Spleen (tissue), 11 donors: ENCODE results near the gene KCMF1. TPM values are rescaled to one million over a fixed set of nuclear protein-coding genes. Genes with fewer than 3 reads are reported as not detected.

Source experiments
- DNase-seq: peaks from one replicate; pipeline ENCODE4 v3.0.0-alpha.2; 2020
- H3K27ac ChIP-seq, 8 donors: fragments of 200-600 bp; sonication (generic) in 7 of 8; 1 replicate in 4 of 8; 2 replicates in 4 of 8; pipeline versions ENCODE4 v1.5.0 to v1.8.0; 2016 to 2021; ENCODE audit warnings: inconsistent platforms in 4 of 8, mild to moderate bottlenecking in 4 of 8, moderate library complexity in 1 of 8
- H3K27me3 ChIP-seq, 7 donors: fragments of 200-600 bp; sonication (generic) in 6 of 7; replicated peaks in 1 of 7; 1 replicate in 4 of 7; 2 replicates in 3 of 7; pipeline versions ENCODE4 v1.5.0 to v1.8.0; 2016 to 2021; ENCODE audit warnings: inconsistent platforms in 3 of 7, mild to moderate bottlenecking in 1 of 7
- H3K36me3 ChIP-seq, 6 donors: fragments of 200-600 bp; sonication (generic) in 5 of 6; 1 replicate in 4 of 6; 2 replicates in 2 of 6; pipeline versions ENCODE4 v1.5.0 to v1.8.0; 2016 to 2021; ENCODE audit warnings: inconsistent platforms in 2 of 6
- H3K4me1 ChIP-seq, 6 donors: fragments of 200-600 bp; sonication (generic) in 5 of 6; 1 replicate in 3 of 6; 2 replicates in 3 of 6; pipeline versions ENCODE4 v1.5.0 to v1.8.0; 2016 to 2021; ENCODE audit warnings: inconsistent platforms in 3 of 6
- H3K4me3 ChIP-seq, 8 donors: fragments of 200-600 bp; sonication (generic) in 7 of 8; 1 replicate in 4 of 8; 2 replicates in 4 of 8; pipeline versions ENCODE4 v1.5.0 to v1.8.0; 2016 to 2021; ENCODE audit warnings: inconsistent platforms in 4 of 8, mild to moderate bottlenecking in 4 of 8, moderate library complexity in 2 of 8
- H3K9me3 ChIP-seq, 8 donors: fragments of 200-600 bp; sonication (generic) in 7 of 8; 1 replicate in 4 of 8; 2 replicates in 4 of 8; pipeline versions ENCODE4 v1.5.0 to v1.8.0; 2016 to 2021; ENCODE audit warnings: inconsistent platforms in 4 of 8
- POLR2A ChIP-seq, 3 donors: fragments of 450-650 bp; IDR thresholded peaks; one replicate each; pipeline ENCODE4 v1.5.1; 2017; ENCODE audit warnings: antibody characterized with exemption in 3 of 3, mild to moderate bottlenecking in 1 of 3
- POLR2AphosphoS5 ChIP-seq, 3 donors: sonication (generic); formaldehyde crosslinking; IDR thresholded peaks; one replicate each; pipeline ENCODE4 v1.5.1; 2017; ENCODE audit warnings: antibody characterized with exemption in 3 of 3
- WGBS, 5 donors: extraction: QIAGEN DNeasy Blood & Tissue Kit in 3 of 5; methylation state at CpG; one replicate each; pipeline versions ENCODE4 v1.1.5 to v1.1.7; 2013 to 2018; 5-methylcytosine and 5-hydroxymethylcytosine counted together
- intact Hi-C: fragments of 100-400 bp; cut with DNase I; formaldehyde crosslinking; loops from one replicate; pipeline ENCODE4 v1.15.0; 2023; ENCODE audit warnings: low total_unique reads
- polyA plus RNA-seq, 3 donors: library from polyadenylated mRNA; stranded (reverse); fragments of 200-250 nt; gene quantifications; one replicate each; pipeline ENCODE4 v1.2.1, GENCODE V29; 2013
- total RNA-seq, 7 donors: library from RNA; depleted of rRNA in 3 of 7; stranded (reverse); fragments of >200 nt in 3 of 7; fragmentation: NEBNext Ultra II Directional in 4 of 7; extraction: Animal tissue kit (Norgen Biotek cat#: 25700) in 4 of 7; gene quantifications; one replicate each; pipeline versions ENCODE4 v1.1.0 to v1.2.1, GENCODE V29; 2016 to 2021
- TF ChIP-seq, protein P1 (sequence below), 11 experiments: fragments of 200-600 bp in 7 of 11; fragments of 450-650 bp in 4 of 11; sonication (generic) in 4 of 11; IDR thresholded peaks in 8 of 11; conservative IDR thresholded peaks in 3 of 11; 1 replicate in 7 of 11; 2 replicates in 4 of 11; pipeline versions ENCODE4 v1.4.0 to v1.8.0; 2016 to 2021; ENCODE audit warnings: antibody characterized with exemption in 11 of 11, inconsistent platforms in 4 of 11, mild to moderate bottlenecking in 1 of 11
- donor health status: healthy with polysubstance abuse.
- donor health status: DM: no; HTN: no; CAD: no; lungs with moderate emphysema.
- donor health status: DM: no; HTN: no; CAD: no.
- donor health status: Bipolar disorder and iron deficiency.
- donor health status: healthy.
- donor health status: DM: no; HTN: no; CAD: no.
- donor health status: DM: yes; HTN: yes; CAD: no.

KCMF1 gene
- total and polyA plus RNA-seq, 10 donors = 15.9 to 68.1 (median 46.9) TPM

DNA sequence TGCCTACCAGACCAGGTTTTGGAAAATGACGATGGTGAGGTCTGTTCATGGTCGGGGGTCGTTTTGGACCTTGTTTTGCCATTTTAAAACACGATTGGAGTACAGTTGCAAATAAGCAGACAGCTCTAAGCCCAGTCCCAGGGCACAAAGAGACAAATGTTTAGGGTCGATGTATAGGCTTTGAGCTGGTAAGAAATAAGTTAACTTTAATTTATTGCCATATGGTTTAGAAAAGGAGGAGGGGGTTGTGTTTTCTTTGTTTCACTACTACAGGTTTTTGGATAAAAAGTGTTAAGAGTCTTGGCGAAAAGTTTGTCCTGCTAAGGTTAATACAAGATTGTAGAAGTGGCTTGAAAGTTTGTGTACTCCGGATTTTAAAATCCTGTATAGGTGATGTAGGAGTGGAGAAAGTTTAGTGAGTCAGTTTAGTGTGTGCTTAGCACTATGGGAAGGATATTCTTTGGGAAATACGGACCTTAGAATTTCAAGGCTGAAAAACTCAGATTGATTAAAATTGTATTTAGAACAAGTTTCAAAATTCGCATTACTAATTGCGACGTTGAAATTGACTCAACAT is 1.3 kb downstream of the KCMF1 start:
- H3K4me3 ChIP-seq = peak overlapping the region; percentile 47 to 95 (median 71)
- peak overlapping the region; percentile 88 to 99 (median 98) for H3K27ac ChIP-seq
- TF ChIP-seq, protein P1, sequence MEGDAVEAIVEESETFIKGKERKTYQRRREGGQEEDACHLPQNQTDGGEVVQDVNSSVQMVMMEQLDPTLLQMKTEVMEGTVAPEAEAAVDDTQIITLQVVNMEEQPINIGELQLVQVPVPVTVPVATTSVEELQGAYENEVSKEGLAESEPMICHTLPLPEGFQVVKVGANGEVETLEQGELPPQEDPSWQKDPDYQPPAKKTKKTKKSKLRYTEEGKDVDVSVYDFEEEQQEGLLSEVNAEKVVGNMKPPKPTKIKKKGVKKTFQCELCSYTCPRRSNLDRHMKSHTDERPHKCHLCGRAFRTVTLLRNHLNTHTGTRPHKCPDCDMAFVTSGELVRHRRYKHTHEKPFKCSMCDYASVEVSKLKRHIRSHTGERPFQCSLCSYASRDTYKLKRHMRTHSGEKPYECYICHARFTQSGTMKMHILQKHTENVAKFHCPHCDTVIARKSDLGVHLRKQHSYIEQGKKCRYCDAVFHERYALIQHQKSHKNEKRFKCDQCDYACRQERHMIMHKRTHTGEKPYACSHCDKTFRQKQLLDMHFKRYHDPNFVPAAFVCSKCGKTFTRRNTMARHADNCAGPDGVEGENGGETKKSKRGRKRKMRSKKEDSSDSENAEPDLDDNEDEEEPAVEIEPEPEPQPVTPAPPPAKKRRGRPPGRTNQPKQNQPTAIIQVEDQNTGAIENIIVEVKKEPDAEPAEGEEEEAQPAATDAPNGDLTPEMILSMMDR (IDR thresholded peaks at IDR 0.05 in 8 of 11, conservative IDR thresholded peaks at IDR 0.05 in 3 of 11) = no peak
- TF ChIP-seq POLR2A (IDR thresholded peaks at IDR 0.05) (no peak), POLR2AphosphoS5 (IDR thresholded peaks at IDR 0.05) (no peak)
- DNase-seq = no peak
- H3K36me3 ChIP-seq = peaks cover 0 to 3% (median 0%) of the 10 kb centered on the region in 6 donors
- H3K9me3 ChIP-seq = no peaks in the 10 kb centered on the region
- intact Hi-C loops = no loop called here
- peaks cover 25 to 83% (median 74%) of the 10 kb centered on the region in 6 donors for H3K4me1 ChIP-seq
- no peaks in the 10 kb centered on the region for H3K27me3 ChIP-seq
- 9 to 19% (median 13%) methylated on average over 11 of the region's 11 CpGs for WGBS, 5 donors

DNA sequence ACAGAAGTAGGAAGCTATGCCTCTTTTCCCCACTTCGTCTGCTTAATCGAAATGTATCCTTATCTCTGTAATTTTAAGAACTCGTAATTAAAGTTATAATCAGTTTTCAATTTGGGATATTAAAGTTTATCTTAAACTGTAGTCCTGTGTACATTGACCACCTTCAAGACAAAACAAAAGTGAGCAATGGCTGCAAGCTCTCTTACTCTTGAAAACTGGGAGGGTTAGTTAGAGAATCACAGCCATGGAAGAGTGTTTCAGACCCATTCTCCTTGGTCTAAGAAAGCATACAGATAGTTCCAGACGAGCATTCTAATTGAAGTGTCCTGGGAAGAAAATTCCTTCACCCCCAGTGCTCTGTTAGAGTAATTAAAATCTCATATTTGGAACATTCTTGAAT is 2.0 kb downstream of the KCMF1 start:
- no peaks in the 10 kb centered on the region for H3K36me3 ChIP-seq
- no peak for DNase-seq
- 19 to 35% (median 24%) methylated on average over 4 of the region's 4 CpGs for WGBS, 5 donors
- H3K4me1 ChIP-seq = peaks cover 30 to 83% (median 73%) of the 10 kb centered on the region in 6 donors
- TF ChIP-seq POLR2A (IDR thresholded peaks at IDR 0.05) (no peak), POLR2AphosphoS5 (IDR thresholded peaks at IDR 0.05) (no peak)
- TF ChIP-seq, protein P1 (IDR thresholded peaks at IDR 0.05 in 8 of 11, conservative IDR thresholded peaks at IDR 0.05 in 3 of 11) = no peak
- intact Hi-C loops = no loop called here
- H3K27ac ChIP-seq = peak overlapping the region in 7 of 8 donors; percentile 97 to 99 (median 99)
- no peaks in the 10 kb centered on the region for H3K9me3 ChIP-seq
- peak overlapping the region in 6 of 8 donors; percentile 47 to 95 (median 79) for H3K4me3 ChIP-seq
- no peaks in the 10 kb centered on the region for H3K27me3 ChIP-seq

DNA sequence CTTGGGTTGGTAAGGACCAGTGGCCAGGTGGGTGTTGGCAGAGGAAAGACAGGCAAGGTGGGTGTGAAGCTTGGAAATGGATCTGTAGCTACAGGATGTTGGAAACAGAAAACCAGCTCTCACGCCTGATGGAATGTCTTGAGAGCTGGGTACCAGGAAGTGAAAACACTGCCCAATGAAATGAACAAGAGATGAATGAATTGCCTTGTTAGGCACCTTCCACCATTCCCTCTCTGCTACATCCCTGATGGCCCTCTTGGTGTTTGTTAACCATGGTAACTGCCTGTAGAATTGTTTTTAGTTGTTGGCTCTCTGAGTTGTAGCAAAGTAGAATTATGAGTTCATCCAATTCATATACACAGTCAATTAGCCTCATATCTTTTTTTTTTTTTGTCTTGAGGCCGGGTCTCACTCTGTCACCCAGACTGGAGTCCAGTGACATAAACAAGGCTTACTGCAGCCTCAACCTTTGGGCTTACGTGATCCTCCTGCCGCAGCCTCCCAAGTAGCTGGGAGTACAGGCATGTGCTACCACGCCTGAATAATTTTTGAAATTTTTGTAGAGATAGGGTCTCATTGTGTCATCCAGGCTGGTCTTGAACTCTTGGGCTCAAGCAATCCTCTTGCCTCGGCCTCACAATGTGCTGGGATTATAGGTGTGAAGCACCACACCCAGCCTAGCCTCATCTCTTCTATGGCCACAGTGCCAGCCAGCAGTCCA is 9.5 kb downstream of the KCMF1 start:
- H3K4me1 ChIP-seq = peaks cover 10 to 100% (median 71%) of the 10 kb centered on the region in 6 donors
- H3K4me3 ChIP-seq = no peak overlapping the region
- no peak for DNase-seq
- H3K9me3 ChIP-seq = no peaks in the 10 kb centered on the region
- H3K27ac ChIP-seq = no peak overlapping the region
- 89 to 94% (median 90%) methylated on average over 6 of the region's 6 CpGs for WGBS, 5 donors
- no peaks in the 10 kb centered on the region for H3K27me3 ChIP-seq
- H3K36me3 ChIP-seq = no peaks in the 10 kb centered on the region
- no peak for TF ChIP-seq POLR2AphosphoS5 (IDR thresholded peaks at IDR 0.05)
- TF ChIP-seq, protein P1 (IDR thresholded peaks at IDR 0.05 in 8 of 11, conservative IDR thresholded peaks at IDR 0.05 in 3 of 11) = no peak
- TF ChIP-seq POLR2A (IDR thresholded peaks at IDR 0.05) = no peak
- intact Hi-C loops = no loop called here

DNA sequence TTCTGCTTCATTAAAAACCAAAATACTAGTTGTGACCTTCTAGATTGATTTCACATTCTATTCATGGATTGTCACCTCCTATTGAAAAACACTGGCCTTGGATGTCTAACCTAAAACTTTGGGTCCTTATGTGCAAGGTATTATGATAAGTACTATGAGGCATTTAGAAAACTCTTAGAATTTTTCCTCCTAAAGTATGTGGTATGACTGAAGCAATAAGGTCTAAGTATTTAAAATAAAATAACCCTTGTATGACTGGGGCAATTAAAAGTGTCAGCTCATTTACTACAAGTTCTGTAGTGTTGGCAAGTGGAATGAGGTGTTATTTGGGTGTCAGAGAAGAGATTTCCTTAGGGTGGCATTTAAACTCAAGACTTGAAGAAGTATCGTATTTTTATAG is 15.1 kb downstream of the KCMF1 start:
- intact Hi-C loops = no loop called here
- DNase-seq = no peak
- TF ChIP-seq POLR2AphosphoS5 (IDR thresholded peaks at IDR 0.05) (no peak), POLR2A (IDR thresholded peaks at IDR 0.05) (no peak)
- TF ChIP-seq, protein P1 (IDR thresholded peaks at IDR 0.05 in 8 of 11, conservative IDR thresholded peaks at IDR 0.05 in 3 of 11) = no peak
- Histone ChIP-seq H3K27ac (no peak overlapping the region), H3K36me3 (no peaks in the 10 kb centered on the region), H3K4me3 (no peak overlapping the region), H3K27me3 (no peaks in the 10 kb centered on the region), H3K9me3 (no peaks in the 10 kb centered on the region), H3K4me1 (peaks cover 19 to 100% (median 73%) of the 10 kb centered on the region in 6 donors)
- WGBS, 5 donors = 88 to 98% (median 92%) methylated on average over 1 of the region's 1 CpG
